GM18861 (cell line): ENCODE data around the gene RBM4B.

Experiments
- ATAC-seq: cut with Tn5 transposase; IDR thresholded peaks from one replicate; pipeline ENCODE4 v1.9.1; 2021; ENCODE audit not compliant: unreplicated experiment

The RBM4B gene

GRCh38 chr11:66687831-66688281, 10.2 kb upstream of the RBM4B start:
- ATAC-seq: no peak

GRCh38 chr11:66686801-66687750, 9.4 kb upstream of the RBM4B start:
- no peak for ATAC-seq

DNA sequence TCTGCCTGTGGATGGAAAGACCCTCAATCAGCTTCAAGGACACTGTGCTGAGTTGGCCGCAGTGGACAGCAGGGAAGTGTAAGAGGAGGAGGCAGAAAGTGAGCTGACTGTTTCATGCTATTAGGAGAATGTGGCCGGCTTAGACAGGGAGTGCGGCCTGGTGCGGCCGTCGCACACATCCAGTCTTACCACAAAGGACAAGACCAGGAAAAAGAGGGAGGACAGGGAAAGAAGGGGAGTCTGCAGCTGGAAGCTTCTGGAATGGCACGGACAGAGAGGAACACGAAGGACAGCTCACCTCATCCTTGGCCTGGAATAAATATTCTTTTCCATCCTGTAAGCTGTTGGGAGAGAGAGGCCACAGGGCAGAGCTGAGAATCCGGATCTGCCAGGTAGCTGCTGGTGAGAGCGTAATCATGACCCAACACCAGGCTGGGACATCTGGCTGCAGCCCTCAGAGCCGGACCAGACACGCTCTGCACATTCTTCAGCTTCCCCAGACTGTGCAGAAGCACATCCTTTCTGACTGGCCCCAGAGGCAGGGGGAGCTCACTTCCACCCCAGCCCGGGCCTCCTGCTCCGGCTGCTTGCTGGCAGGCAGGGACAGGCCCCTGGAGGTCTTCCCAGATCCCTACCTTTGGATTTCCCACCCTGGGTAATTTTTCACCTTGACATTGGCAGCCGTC, 8.6 kb upstream of the RBM4B start:
- no peak for ATAC-seq

DNA sequence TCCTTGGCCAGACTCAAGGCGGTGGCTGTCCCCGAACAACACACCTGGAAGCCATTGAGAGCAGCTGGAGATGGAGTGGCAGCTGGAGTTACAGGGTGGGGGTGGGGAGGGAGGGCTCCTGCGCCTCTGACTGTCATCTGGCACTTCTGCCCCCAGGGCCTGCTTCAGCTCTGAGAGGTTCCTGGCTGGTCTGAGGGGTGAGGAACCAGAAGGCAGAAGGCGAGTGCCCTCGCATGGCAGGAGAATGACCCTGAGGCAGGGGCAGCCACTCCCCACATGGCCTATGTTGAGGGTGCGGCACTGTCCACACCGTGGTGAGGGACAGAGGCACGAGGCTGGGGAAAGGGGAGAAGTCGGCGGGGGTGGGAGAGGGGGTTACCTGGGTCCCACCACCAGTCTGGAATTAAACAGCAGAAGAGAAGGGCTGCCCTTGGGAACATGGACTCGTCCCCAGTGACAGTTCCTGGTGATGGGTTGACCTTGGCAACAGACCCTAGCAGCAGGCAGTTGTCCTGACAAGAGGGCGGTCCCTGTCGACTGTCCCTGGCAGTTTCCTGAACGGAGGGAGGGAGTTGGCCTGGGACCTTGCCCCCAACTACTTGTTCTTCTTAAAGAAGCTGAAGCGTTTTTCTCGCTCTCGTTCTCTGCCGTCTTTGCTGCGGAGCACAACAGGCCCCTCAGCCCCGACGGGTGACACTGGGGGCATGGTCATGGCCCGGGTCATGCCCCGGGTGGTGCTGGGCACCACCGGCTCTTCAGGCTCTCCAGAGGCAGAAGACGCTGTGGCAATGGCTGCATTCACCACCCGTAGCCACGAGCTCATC, 7.8 kb upstream of the RBM4B start:
- ATAC-seq: no peak

- no peak for ATAC-seq
Observed at GRCh38 chr11:66684635-66685034, 6.9 kb upstream of the RBM4B start.

- no peak for ATAC-seq
Observed at GRCh38 chr11:66683877-66684276, 6.2 kb upstream of the RBM4B start.

DNA sequence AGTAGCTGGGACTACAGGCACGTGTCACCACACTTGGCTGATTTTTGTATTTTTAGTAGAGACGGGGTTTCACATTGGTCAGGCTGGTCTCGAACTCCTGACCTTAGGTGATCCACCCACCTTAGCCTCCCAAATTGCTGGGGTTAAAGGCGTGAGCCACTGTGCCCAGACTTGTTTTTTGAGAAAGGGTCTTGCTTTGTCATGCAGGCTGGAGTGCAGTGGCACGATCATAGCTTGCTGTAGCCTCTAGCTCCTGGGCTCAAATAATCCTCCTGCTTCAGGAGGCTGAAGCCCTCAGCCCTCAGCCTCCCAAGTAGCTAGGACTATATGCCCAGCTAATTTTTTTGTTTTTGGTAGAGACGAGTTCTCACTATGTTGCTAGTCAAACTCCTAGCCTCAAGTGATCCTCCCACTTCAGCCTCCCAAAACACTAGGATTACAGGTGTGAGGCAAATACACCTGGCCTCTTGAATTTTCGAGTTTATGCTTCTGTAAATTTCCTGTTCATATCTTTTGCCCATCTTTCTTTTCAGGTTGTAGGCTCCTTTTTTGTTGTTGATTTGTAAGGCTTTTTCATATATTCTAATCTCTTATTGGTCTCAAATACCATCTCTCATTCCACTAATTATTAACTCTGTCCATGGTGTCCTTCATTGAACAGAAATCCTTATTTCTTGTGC, 3.4 kb upstream of the RBM4B start:
- no peak for ATAC-seq

GRCh38 chr11:66676931-66677598, 622 bp downstream of the RBM4B start:
- no peak for ATAC-seq

GRCh38 chr11:66676282-66676919, 1.3 kb downstream of the RBM4B start:
- ATAC-seq: no peak

DNA sequence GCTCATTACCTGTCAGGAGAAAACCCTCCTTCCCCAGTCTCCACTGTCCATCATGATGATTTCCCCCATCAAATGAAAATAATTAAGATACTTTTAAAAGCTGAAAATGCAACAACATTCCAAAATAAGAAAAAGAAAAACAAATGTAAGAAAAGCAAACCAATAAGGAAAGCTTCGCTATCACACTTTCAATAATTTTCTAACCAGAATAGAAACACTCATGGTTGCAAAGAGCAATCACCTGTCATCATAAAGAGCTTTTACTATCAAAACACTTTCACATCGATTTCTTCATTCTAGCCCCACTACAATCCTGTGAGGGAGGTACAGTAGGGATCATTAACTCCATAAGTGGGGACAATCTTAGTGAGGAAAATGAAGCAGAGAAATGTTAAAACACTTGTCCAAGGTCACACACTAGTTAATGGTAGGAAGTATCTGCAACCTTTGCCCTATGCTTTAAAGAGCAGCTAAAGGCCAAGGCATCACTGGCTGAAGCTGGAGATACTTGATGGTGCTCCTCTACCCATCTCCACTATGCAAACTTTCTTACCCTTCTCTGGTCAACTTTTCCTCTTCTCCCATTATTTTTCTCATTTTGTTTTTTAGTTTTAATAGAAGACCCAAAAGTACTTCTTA, 2.6 kb downstream of the RBM4B start:
- ATAC-seq: no peak

GRCh38 chr11:66670816-66671215, 6.9 kb downstream of the RBM4B start:
- no peak for ATAC-seq

DNA sequence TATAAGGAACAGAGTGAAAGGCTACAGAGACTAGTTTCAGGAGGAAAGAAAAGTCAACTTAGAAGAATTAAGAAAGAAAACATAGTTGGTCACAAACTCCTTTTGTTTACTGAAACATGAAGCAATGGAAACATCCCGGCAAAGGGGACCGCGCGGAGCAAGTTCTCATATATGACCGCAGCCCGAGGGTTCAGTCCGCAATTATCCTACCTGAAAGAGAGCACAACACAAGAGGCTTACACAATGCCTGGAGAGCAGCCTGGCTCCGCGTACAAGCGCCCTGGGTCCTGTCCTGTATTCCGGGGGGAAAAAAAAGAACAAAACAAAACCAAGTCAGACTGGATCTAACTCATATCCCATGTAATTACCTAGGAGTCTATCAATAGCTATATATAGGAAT, 12.3 kb downstream of the RBM4B start:
- no peak for ATAC-seq

GRCh38 chr11:66663741-66664296, 13.9 kb downstream of the RBM4B start:
- no peak for ATAC-seq

- no peak for ATAC-seq
Observed at GRCh38 chr11:66659763-66660162, 17.9 kb downstream of the RBM4B start.

DNA sequence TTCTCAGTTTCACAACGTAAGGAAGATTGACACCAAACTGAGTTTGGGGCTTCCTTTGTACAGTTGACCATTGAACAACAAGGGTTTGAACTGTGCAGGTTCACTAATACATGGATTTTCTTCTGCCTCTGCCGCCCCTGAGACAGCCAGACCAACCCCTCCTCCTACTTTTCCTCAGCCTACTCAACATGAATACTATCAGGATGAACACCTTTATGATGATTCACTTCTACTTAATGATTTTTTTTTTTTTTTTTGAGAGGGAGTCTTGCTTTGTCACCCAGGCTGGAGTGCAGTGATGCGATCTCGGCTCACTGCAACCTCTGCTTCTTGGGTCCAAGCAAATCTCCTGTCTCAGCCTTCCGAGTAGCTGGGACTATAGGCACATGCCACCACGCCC, 24.6 kb downstream of the RBM4B start:
- no peak for ATAC-seq

DNA sequence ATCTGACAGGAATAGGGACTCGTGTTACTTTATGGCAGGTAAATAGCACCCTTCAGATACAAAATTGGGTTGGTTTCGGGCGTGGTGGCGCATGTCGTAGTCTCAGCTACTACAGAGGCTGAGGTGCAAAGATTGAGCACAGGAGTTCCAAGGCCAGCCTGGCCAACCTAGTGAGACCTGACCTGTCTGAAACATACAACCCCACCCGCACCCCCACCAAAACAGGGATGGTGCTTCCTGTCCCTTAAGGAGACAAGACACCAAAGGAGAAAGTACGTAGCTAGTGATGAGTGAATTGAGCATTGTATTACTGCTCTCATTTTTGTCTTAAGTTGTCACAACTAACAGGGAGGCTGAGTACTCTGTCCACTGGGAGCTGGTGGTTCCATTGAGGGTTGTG, 25.0 kb downstream of the RBM4B start:
- ATAC-seq: no peak

DNA sequence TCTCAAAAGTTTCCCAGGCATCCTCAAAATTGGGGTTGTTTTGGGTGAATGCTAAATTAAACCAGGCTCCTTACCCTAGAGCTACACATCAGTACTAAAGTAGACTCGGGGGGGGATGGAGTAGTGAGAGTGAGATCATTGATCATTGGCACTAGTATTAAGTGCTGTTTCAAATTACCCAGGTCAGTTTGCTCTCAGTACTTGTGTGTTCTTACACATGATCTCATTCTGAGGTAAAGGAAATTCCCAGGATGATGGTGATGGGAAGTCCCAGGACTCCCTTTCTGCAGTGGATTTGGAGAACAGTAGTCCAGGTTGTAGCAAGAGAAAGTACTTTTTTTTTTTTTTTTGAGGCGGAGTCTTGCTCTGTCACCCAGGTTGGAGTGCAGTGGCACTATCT, 26.7 kb downstream of the RBM4B start:
- ATAC-seq: no peak

- no peak for ATAC-seq
Observed at GRCh38 chr11:66649903-66650302, 27.8 kb downstream of the RBM4B start.

DNA sequence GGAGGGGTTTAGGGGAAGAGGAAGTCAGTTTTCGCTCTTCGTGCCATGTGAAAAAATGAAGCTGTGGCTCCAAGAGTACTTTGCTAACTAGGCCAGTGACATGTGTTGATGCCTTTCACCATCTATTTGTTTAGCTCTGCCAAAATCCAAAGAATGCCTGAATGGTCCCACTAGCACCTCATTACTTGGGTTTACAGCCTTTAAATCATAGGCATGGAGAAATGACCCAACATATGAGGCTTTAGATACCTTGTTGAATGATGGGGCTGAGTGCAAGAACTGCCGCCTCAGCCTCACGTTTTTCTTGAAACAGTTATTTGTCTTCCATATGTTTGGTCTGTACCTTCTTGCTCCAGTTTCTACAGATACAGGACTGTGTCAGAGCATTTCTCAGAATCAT, 30.9 kb downstream of the RBM4B start:
- ATAC-seq: no peak
